Measurements from ENCODE around the gene KLHL26.

The KLHL26 gene

DNA sequence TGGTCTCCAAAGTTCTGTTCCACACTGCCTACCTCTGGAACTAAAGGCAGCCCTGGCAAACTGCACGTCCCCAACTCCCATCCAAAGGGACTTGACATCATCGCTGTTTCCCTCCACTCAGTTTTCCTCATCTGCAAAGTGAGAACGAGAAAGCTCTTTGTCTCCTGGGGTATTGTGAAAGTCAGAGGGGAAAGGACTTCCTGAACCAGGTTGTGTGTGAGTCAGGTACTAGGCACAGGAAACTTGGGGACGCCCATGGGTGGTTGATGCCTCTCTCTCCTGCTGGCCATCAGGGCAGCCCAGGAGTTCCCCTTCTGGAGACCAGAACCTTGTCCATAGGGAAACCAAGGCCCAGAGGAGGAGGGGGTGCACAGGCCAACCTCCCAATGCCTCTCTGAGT lies 35.0 kb upstream of the KLHL26 start:
- DNase-seq (ENCODE audit: low read depth in 2 of 3, low spot score in 2 of 3) = no peak

DNA sequence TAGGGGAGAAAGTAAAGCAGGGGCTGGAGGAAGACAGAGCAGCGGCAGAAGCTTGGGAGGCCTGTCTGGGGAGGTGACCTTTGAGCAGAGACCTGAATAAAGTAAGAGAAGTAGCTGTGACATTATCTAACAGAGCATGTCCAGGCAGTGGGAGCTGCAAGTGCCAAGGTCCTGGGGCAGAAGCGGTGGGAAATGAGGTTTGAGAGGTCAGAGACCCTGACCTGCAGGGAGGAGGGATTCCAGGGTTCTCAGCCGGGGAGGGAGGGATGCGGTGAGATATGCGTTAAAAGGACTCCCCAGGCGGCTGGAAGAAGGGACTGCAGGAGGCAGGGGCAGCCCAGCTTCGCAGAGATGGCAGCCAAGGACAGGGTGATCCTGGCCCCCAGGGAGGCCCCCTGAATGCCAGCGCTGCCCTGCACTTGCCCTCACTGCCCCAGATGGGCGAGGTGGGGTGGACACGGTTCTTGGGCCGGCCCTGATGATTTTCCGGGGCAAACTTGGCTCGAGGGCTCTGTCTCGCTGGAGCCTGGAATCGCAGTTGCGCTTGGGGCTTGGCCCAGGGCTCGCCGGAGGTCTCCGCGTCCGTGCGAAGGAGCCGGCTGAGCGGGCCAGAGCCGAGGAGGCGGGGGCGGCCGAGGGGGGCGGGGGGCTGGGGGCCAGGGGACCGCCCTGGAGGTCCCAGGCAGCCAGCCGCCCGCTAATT lies 33.4 kb upstream of the KLHL26 start:
- no peak for DNase-seq (ENCODE audit: low read depth in 2 of 3, low spot score in 2 of 3)

DNA sequence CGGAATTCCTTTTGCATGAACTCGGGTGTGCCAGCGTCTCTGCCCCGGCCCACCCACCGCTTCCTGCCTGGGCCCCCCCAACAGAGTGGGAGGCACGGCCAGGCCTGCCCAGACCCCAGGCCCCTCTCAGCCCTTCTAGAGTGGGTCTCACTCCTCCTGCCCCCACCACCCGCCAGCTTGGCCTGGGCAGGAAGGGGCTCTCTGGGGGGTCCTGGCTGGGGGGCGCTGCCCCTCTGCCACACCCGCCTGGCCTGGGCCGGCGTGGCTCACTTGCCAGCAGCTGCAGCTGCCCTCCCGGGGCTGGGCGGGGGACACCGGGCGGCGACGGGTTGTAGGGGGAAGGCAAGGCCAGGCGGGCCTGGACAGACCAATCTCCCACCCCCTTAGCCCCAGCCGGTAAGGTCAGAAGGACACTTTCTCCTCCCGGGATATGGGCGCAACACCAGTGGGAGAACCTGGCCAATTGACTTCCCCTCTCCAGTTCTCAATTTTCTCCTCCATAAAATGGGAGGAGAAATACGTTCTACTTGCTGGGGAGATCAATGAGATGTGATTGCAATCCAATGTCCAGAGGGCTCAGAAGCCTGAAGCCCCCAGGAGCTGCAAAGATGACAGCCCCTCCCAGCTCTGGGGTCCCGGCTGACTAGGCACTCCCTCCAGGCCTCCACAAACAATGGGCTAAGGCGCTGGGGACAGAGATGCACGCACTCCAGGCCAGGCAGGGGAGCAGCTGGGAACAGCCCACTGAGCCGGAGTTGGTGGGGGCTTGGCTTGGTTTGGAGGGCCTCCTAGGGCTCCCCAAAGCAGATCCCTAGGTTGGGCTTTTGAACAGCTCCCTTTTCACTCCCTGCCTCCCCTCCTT lies 32.6 kb upstream of the KLHL26 start:
- no peak for DNase-seq (ENCODE audit: low read depth in 2 of 3, low spot score in 2 of 3)

DNA sequence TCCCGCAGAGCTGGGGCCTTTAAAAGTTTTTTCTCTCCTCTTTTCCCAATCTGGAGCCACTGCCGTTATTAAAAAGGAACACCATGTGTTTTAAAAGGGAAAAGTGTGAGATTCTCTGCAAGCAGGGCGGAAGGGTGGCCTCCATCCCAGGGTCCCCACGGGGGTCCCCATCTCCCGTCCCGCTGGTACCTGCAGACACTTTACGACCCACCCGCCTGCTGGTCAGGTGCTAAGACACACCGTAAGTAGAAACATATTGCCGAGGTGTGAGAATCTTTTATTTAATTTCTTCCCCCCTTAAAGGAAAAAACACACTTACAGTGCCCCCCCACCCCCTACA lies 32.0 kb upstream of the KLHL26 start:
- DNase-seq (ENCODE audit: low read depth in 2 of 3, low spot score in 2 of 3) = no peak

DNA sequence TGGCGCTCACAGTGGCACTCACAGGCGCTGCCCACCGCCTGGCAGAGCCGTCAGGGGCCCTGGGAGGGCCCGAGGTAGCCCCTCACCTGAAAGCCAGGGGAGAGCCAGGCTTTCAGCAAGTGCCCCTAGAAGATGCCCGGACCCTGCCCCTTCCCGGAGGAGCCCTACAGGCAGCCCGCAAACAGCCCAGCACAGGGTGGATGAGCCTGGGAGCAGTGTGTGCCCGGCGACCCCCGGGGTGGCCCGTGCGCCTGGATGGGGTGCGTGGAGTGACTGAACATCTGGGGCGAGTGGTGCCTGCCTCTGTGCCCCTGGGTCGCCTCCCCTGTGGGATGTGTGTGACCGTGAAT lies 31.7 kb upstream of the KLHL26 start:
- no peak for DNase-seq (ENCODE audit: low read depth in 2 of 3, low spot score in 2 of 3)

DNA sequence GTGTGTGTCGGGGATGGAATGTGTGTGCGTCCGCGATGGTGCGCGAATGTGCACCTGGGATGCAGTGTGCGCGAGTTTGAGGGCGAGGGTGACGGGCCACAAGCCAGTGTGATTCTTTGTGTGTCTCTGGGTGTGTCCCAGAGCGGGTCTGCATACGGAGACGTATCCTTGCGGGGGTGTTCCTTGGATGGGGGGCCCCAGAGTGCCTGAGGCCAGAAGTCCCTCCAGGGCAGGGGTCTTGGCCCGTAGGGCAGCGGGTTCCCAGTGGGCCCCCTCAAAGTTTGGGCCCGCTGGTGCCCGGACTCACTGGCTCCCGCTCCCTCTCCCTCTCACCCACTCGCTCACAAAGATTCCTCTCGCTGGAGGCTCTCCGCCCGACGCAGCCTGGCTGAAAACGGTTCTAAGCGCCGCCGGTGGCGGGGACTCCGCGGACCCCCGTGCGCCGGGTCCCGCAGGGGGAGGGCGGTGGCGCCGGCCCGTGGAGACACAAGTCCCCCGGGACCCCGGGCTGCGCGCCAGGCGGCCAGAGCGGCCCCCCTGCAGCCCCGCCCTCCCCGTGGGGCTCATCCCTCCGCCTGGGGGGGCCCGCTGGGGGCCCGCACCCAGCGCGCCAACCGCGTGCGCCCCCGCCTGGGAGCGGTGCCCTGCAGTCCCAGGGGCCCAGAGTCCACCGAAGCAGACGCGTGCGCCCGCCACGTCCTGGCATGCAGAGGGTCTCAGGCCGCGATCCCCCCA lies 31.1 kb upstream of the KLHL26 start:
- DNase-seq (ENCODE audit: low read depth in 2 of 3, low spot score in 2 of 3) = no peak

DNA sequence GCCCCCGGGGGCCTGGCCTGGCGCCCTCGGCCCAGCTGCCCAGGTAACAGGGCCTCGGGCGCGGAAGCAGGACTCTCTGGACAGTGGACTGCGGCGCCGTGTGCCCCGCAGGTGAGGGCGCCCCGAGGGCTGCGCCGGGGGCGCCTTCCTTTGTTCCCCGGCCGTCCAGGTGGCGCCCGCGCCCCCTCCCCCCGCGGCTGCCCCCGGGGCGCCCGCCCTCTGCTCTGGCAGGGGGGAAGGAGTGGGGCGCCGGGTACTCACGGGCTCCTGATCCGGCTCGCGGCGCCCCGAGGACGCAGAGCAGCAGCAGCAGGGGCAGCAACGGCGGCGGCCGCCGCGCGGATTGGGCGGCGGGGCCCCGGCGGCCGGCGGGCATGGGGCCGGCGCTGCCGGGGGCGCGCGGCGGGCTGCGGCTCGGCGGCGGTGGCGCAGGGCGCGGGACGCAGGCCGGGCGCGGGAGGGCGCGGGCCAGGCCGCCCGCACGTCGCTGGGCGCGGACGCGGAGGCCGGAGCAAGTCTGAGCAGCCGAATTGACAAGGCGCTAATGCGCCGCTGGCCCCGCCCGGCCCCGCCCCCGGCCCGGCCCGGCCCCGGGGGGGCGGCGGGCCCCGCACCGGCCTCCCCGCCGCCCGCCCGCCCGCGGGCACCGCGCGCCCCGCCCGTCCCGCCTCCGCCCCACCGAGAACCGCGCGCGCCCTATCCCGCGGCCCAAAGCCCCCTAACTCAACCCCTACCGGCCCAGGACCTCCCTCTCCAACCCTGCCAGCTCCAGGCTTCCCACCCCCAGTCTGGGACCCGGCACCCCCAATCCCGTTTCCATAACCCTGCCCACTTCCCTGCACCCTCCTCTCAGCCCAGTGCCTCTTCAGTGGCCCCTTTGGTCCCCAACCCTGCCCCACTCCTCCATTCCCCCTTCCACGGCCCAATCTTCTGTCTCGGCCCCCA lies 30.3 kb upstream of the KLHL26 start, which contains the start of gene CRLF1:
CRLF1 (minus strand) TSS at position 519 of the 945 bp plus-strand sequence; CDS start at position 376, 143 bp downstream.
- DNase-seq (ENCODE audit: low read depth in 2 of 3, low spot score in 2 of 3) = no peak

DNA sequence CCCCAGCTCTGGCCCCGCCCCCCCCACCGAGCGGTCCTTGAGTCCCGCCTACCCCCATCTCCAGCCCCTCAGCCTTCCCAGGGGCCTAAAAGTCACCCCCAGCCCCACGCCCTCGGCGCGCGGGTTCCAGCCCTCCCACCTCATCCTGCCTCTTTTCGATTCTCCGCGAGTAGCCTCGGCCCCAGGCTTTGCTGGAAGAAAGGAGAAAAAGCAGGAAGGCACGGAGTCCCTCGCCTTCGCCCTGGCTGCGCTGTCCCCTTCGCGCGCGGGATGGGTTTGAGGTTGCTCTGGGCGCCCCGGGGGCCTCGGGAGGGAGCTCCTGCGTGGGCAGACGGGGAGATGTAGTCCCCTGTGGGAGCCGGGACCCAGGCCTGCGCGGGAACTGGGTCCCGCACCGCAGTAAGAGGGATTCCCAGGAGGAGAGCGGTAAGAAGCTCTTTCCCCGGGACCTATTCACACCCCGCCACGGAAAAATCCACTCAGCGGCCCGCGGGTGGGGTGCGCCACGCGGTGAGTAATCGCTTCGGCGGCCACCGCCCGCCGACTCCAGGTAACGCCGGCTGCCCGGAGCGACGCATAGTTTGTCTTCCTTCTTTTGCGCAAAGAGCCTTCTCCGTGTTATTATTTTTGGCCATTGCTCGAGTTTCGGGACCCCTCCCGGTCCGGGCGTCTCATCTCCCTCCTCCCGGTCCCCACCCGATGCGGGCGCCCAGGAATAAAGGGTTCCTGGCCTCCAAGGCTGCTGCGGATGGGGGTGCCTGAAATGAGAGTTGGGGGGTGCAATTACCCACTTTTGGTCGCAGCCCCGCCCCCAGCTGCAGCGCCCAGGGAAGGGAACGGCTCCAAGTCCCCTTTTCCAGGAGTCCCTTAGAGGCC lies 29.4 kb upstream of the KLHL26 start:
- no peak for DNase-seq (ENCODE audit: low read depth in 2 of 3, low spot score in 2 of 3)

DNA sequence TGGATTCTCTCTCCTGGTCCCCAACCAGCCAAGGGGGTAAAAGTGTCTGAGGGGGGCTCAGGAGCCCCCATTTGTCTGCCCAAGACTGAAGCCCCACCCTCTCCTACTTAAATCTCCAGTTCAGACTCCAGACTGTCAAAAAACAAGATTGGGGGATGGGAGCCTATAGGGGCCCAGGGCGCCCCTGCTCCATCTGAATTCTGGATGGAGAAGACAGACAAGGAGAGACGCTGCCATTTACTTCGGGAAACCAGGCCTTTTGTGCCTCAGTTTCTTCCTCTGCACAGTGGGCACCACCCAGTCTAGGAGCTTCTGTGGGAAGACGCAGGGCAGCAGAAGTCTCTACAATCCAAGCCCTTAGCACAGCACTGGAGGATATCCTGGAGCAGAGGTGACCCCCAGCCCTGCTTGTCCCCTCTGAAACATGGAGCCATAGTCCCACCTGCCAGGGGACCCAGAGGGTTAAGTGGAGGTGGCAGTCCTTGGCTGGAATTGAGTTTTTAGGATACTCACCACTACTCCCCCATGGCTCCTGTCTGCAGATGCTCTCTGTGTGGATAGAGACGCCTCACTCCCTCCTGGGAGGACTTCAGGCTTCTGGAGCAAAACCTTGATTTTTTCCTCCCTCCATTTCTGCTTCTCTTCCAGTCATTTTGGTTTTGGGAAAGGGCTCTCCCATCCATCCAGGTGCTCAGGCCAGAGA lies 28.6 kb upstream of the KLHL26 start:
- no peak for DNase-seq (ENCODE audit: low read depth in 2 of 3, low spot score in 2 of 3)

DNA sequence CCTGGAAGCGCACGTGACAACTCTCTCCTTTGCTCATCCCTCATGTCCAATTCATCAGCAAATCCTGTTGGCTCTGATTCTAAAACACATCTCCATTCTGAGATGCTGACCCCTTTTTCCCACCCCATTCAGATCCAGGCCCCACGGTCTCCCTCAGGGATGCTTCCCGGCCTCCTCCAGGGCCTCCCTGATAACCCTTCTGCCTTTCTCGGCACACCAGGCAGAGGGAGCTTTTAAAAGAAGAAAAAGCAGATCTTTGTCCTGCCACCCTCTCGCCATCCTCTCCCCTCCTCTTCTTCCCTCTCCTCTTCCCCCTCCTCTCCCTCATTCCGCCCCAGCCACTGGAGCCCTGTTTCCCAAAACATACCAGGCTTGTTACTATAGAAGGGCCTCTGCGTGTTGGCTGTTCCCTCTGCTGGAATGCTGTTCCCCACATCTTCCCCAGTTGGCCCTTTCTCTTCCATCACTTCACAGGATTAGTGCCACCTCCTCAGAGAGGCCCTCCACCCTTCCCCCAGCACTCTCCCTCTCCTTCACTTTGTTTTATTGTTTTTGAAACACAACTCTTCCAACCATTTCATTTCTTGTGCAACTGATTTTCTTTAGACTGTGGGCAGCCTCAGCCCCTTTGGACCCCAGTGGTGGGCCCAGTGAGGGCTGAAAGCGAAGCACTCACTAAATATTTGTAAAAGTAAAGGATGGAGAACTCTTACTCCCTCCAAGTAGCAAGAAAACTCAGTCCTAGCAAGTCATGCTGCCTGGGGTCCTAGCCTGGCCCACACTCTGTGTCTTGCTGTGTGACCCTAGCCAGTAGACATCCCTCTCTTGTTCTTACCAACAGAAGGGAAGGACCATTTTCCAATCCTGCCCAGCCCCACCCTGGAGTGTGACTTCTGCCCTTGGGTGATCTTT lies 27.8 kb upstream of the KLHL26 start:
- DNase-seq (ENCODE audit: low read depth in 2 of 3, low spot score in 2 of 3) = no peak

DNA sequence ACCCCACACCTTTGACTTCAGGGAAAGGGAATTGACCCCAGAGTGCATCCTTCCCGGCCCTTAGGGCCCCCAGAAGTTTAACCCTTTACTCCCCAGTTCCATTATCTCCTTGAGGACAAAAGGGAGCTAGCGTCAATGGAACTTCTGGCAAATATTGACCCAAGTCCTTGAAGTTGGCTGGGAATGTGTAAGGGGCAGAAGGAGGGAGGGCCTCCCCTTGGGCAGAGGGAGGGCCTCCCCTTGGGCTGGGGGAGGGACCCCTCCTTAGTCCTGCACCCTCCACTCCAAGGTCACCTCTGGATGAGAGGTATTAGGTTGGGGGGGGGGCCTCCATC lies 27.1 kb upstream of the KLHL26 start:
- DNase-seq (ENCODE audit: low read depth in 2 of 3, low spot score in 2 of 3) = no peak

DNA sequence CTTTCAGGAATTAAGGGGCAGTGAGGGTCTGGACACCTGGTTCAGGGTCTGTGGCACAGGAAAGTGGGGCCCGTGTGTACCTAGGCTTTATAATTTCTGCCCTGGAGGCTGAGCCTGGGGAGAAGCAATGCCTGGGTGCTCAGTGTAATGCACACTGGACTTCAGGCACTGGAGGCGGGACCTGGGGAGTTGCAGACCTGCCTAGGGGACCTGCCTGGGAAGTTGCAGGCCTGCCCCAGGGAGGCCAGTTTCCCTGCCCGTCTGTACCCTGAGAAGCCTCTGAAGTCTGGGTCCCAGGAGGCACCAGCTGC lies 26.6 kb upstream of the KLHL26 start:
- no peak for DNase-seq (ENCODE audit: low read depth in 2 of 3, low spot score in 2 of 3)

DNA sequence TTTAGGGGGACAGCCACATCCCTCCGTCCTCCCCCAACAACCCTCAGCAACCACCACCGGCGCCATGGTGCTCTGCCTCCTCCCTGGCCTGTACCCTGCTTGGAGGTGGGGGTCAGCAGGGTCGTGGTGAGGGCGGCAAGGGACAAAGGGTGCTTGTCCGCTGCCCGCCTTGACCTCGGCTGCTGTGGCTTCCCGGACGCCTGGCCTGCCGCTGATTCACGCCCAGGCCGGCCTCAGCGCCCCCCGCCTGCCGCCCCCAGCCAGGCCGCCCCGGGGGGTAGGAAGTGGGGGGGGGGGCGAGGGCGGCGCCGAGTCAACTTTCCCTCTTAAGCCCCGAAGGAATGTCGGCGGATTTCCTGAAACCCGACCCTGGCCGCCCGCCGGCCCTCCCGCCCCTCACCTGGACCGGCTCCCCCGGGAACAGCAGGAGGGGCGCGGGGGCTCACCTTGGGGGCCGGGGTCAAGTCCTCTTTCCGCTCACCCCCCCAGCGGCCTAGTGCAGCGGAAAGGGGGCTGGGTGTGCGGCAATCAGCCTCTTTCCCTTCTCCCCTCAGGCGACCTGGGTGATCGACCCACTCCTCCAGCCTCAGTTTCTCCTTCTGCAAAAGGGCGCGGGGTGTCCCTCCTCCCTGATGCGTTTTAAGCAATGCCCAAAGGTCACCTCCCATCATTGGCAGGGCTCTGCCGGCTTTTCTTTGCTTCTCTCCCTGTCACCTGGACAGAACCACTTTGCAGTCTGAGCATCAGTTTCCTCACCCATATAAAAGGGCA lies 26.1 kb upstream of the KLHL26 start:
- DNase-seq (ENCODE audit: low read depth in 2 of 3, low spot score in 2 of 3) = no peak

DNA sequence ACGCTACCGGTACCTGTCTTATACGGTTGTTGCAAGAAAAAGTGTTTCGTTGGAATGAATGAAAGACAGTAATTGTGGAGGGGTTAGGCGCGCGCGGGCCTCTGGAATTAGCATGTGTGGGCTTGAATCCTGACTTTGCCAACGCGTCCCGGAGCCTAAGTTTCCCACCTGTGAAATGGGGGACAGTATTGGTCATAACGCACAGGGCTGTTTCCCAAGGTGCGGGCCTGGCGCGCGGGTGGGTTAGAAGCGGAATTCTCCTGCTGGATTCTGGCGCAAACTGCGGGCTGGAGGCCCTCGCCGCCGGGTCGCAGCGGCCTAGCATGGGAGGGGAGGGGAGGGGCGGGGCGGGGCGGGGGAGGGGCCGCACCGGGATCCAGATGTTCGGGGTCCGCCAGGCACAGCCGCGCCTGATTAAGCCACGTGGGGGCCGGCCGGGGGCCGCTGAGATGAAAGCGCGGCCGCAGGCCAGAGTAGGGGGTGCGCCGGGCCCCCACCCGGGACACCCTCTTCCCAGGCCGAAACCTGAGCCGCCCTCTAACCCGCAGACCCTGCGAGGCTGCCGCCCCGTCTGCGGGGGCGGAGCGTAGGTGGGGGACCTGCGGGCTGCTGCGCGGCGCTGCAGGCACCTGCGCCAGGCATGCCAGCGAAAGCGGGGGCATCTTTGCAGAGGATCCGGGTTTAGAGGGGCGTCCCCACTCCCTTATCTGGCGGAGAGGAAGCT lies 25.3 kb upstream of the KLHL26 start:
- no peak for DNase-seq (ENCODE audit: low read depth in 2 of 3, low spot score in 2 of 3)

DNA sequence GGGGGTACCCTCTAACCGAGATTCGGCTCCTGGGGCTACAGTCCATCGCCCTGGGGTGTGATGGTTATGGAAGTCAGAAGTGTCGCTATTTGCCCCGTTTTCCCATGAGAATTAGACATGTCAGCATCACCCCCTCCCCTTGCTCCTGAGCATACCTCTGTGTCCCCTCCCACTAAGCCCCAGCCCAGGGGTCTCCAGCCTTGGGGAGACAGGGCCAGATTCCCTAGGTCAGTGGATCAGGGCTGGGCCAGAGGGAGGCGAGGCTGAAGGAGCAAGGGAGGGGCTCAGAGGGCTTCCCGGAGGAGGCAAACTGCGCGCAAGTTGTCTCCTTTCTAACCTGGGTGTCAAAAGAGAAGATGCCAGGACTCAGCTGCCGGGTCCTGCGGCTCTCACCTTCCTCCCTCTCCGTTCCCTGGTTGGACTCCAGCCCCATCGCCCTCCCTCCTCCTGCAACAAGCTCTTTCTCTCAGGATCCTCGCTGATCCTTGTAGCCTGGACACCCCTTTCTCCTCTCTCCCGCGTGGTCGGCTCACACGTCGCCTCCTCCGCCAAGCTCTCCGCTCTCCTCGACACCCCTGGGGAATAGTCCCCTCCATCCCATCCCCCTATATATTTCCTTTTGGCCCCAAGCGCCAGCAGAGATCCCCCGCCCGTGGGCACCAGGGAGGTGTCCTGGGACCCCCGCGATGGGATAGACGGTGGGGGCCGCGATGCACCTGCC lies 24.6 kb upstream of the KLHL26 start:
- DNase-seq (ENCODE audit: low read depth in 2 of 3, low spot score in 2 of 3) = no peak

DNA sequence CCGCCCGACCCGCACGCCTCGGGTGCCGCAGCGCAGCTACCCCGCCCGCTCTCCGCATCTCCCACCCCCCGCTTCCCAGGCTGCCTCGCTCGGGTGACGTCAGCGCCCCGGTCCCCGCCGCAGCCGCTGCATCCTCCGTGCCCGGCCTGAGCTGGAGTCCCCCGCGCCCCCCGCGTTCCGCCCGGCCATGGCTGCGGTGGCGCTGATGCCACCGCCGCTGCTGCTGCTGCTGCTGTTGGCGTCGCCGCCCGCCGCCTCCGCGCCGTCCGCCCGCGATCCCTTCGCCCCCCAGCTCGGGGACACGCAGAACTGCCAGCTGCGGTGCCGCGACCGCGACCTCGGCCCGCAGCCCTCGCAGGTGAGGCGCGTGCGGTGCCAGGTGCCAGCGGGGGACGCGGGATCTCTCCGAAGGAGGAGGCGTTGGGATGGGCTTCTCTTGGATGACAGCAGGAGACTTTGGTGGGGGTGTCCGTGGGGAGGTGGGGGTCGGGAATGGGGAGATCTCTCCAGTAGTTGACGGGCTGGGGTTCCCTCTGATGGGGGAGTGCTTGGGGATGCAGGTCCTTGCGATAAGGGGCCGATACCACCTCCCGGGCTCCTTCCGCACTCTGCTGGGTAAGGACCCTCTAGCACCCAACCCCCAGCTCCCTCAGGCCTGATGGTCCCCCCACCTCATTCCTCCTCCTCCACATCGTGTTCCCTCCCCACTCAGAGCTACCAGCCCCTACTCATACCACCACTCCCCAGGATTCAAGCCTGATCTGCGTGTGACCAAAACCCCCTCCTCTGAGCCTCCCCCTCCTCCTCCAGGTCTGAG lies 23.8 kb upstream of the KLHL26 start, which contains the start of gene TMEM59L:
TMEM59L (plus strand) TSS at position 99 of the 817 bp plus-strand sequence; CDS start at position 188, 89 bp downstream.
- no peak for DNase-seq (ENCODE audit: low read depth in 2 of 3, low spot score in 2 of 3)
